Measurements from ENCODE around the gene GBX2. TPM values are rescaled to one million over a fixed set of nuclear protein-coding genes. Genes with fewer than 3 reads are reported as not detected.

GBX2 gene
- total RNA-seq, 1 experiment from 2014 or later, result 5.9 TPM

GRCh38 chr2:236161082-236161462, 7.1 kb downstream of the GBX2 start:
- no peaks in the 10 kb centered on the region for H3K36me3 ChIP-seq (ENCODE audit: control insufficient read depth in 1 of 2, insufficient read depth in 2 of 2, low read length in 2 of 2)
- no peak overlapping the region for H3K4me2 ChIP-seq (ENCODE audit: low read length)
- RAD21 ChIA-PET (ENCODE audit: low non-redundant PET in 1 of 2, low total read pairs in 2 of 2, uncharacterized antibody in 2 of 2, unreplicated experiment in 2 of 2), result no interaction called here
- H3K27ac ChIP-seq (ENCODE audit: low read depth, low read length), result no peak overlapping the region
- intact Hi-C loops (cut with micrococcal nuclease), result no loop called here
- H3K4me1 ChIP-seq (ENCODE audit: control insufficient read depth in 1 of 2, insufficient read depth in 2 of 2, low read length in 2 of 2), result peaks cover 0 to 10% of the 10 kb centered on the region in 2 experiments; a peak in 1 of 4 replicates
- H3K9me2 ChIP-seq (ENCODE audit: insufficient read depth), result no peaks in the 10 kb centered on the region
- H4K20me1 ChIP-seq (ENCODE audit: insufficient read depth), result no peaks in the 10 kb centered on the region
- POLR2A ChIA-PET, result no interaction called here
- ATAC-seq, result no peak
- H3K9ac ChIP-seq (ENCODE audit: low read length), result no peak overlapping the region
- no peaks in the 10 kb centered on the region for H3K27me3 ChIP-seq (ENCODE audit: insufficient read depth, low read length)
- H3K4me3 ChIP-seq (replicated peaks in 1 of 2; ENCODE audit: low read depth in 1 of 2, low read length in 2 of 2), result no peak overlapping the region
- no peak for DNase-seq (ENCODE audit: low read depth, low spot score)
- CTCF ChIA-PET, result no interaction called here
- no peak overlapping the region for H2AFZ ChIP-seq (ENCODE audit: low read depth, low read length, poor library complexity, severe bottlenecking)
- no TSS peak for BruUV-seq (replicated peaks)
- no peaks in the 10 kb centered on the region for H3K9me3 ChIP-seq (ENCODE audit: control insufficient read depth in 1 of 2, insufficient read depth in 1 of 2, low read depth in 1 of 2, low read length in 2 of 2)
- TF ChIP-seq EGR1 (IDR thresholded peaks at IDR 0.05; ENCODE audit: low read depth), result no peak
- no peak for TF ChIP-seq REST (IDR thresholded peaks at IDR 0.05; ENCODE audit: low read depth)
- TF ChIP-seq JUND (IDR thresholded peaks at IDR 0.05), result no peak
- no peak for TF ChIP-seq EZH2phosphoT487 (IDR thresholded peaks at IDR 0.05; ENCODE audit: borderline replicate concordance)
- TF ChIP-seq YY1 (IDR thresholded peaks at IDR 0.05; ENCODE audit: extremely low read depth, insufficient replicate concordance, low read depth, low read length), result no peak
- TF ChIP-seq SP1 (IDR thresholded peaks at IDR 0.05; ENCODE audit: low read depth), result no peak
- no peak for TF ChIP-seq FOSL1 (IDR thresholded peaks at IDR 0.05; ENCODE audit: low read depth)
- TF ChIP-seq, protein P1, sequence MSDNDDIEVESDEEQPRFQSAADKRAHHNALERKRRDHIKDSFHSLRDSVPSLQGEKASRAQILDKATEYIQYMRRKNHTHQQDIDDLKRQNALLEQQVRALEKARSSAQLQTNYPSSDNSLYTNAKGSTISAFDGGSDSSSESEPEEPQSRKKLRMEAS (IDR thresholded peaks at IDR 0.05), result no peak
- no peak for TF ChIP-seq ZFX (IDR thresholded peaks at IDR 0.05)
- H3K79me2 ChIP-seq (ENCODE audit: insufficient read depth, low read length), result no peaks in the 10 kb centered on the region
